Measurements from ENCODE around the gene CPA2. TPM values are rescaled to one million over a fixed set of nuclear protein-coding genes. Genes with fewer than 3 reads are reported as not detected.

The CPA2 gene
- total RNA-seq, 2 donors from 2014 or later = 0.41 TPM; not detected in 1

- H3K4me1 ChIP-seq (ENCODE audit: control insufficient read depth in 1 of 2, low read depth in 2 of 2) = no peaks in the 10 kb centered on the region
- no peak for TF ChIP-seq CTCF (IDR thresholded peaks at IDR 0.05)
Observed at GRCh38 chr7:130301501-130302020, 34.9 kb downstream of the CPA2 start.

GRCh38 chr7:130302649-130303048 is 36.0 kb downstream of the CPA2 start:
- ATAC-seq (ENCODE audit: insufficient number of reproducible peaks, low FRiP score, low read depth) (no peak), DNase-seq (ENCODE audit: low spot score) (no peak)
- no peaks in the 10 kb centered on the region for H3K27me3 ChIP-seq (replicated peaks; ENCODE audit: insufficient read depth)
- no peaks in the 10 kb centered on the region for H3K4me1 ChIP-seq (ENCODE audit: control insufficient read depth in 1 of 2, low read depth in 2 of 2)
- H3K9me3 ChIP-seq = no peaks in the 10 kb centered on the region
- H3K4me3 ChIP-seq = no peak overlapping the region
- TF ChIP-seq CTCF (IDR thresholded peaks at IDR 0.05) = no peak
- no peaks in the 10 kb centered on the region for H3K36me3 ChIP-seq
- H3K27ac ChIP-seq = no peak overlapping the region

More at GRCh38 chr7:130301501-130302020, 34.9 kb downstream of the CPA2 start:
- Histone ChIP-seq H3K9me3 (no peaks in the 10 kb centered on the region), H3K27ac (no peak overlapping the region), H3K36me3 (no peaks in the 10 kb centered on the region), H3K27me3 (replicated peaks; ENCODE audit: insufficient read depth) (no peaks in the 10 kb centered on the region), H3K4me3 (no peak overlapping the region)
- ATAC-seq (ENCODE audit: insufficient number of reproducible peaks, low FRiP score, low read depth) (no peak), DNase-seq (ENCODE audit: low spot score) (no peak)

GRCh38 chr7:130303127-130303526 is 36.5 kb downstream of the CPA2 start:
- no peak for DNase-seq (ENCODE audit: low spot score)
- Histone ChIP-seq H3K27ac (no peak overlapping the region), H3K4me1 (ENCODE audit: control insufficient read depth in 1 of 2, low read depth in 2 of 2) (no peaks in the 10 kb centered on the region), H3K4me3 (no peak overlapping the region), H3K27me3 (replicated peaks; ENCODE audit: insufficient read depth) (no peaks in the 10 kb centered on the region), H3K36me3 (no peaks in the 10 kb centered on the region), H3K9me3 (no peaks in the 10 kb centered on the region)
- no peak for TF ChIP-seq CTCF (IDR thresholded peaks at IDR 0.05)
- no peak for ATAC-seq (ENCODE audit: insufficient number of reproducible peaks, low FRiP score, low read depth)

- Histone ChIP-seq H3K9me3 (no peaks in the 10 kb centered on the region), H3K36me3 (no peaks in the 10 kb centered on the region), H3K27me3 (replicated peaks; ENCODE audit: insufficient read depth) (no peaks in the 10 kb centered on the region), H3K4me1 (ENCODE audit: control insufficient read depth in 1 of 2, low read depth in 2 of 2) (no peaks in the 10 kb centered on the region), H3K27ac (no peak overlapping the region), H3K4me3 (no peak overlapping the region)
- ATAC-seq (ENCODE audit: insufficient number of reproducible peaks, low FRiP score, low read depth) = no peak
- no peak for TF ChIP-seq CTCF (IDR thresholded peaks at IDR 0.05)
- DNase-seq (ENCODE audit: low spot score) = no peak
Observed at GRCh38 chr7:130303551-130303950, 36.9 kb downstream of the CPA2 start.

GRCh38 chr7:130303982-130304381 is 37.3 kb downstream of the CPA2 start:
- H3K4me1 ChIP-seq (ENCODE audit: control insufficient read depth in 1 of 2, low read depth in 2 of 2) = no peaks in the 10 kb centered on the region
- no peak for ATAC-seq (ENCODE audit: insufficient number of reproducible peaks, low FRiP score, low read depth)
- DNase-seq (ENCODE audit: low spot score) = no peak
- H3K27ac ChIP-seq = no peak overlapping the region
- no peaks in the 10 kb centered on the region for H3K36me3 ChIP-seq
- no peaks in the 10 kb centered on the region for H3K9me3 ChIP-seq
- no peak for TF ChIP-seq CTCF (IDR thresholded peaks at IDR 0.05)
- H3K27me3 ChIP-seq (replicated peaks; ENCODE audit: insufficient read depth) = no peaks in the 10 kb centered on the region
- H3K4me3 ChIP-seq = no peak overlapping the region
